HepG2 (cell line): ENCODE data around the gene MAGEA8.

Experiments used
- EZH2 ChIP-seq: conservative IDR thresholded peaks from 2 replicates; pipeline ENCODE4 v1.6.1; 2012; ENCODE audit warnings: mild to moderate bottlenecking, low read depth, low read length, moderate library complexity
- NFIC ChIP-seq: IDR thresholded peaks from 2 replicates; pipeline ENCODE4 v1.6.1; 2012; ENCODE audit warnings: mild to moderate bottlenecking, low read length, inconsistent platforms
- ZNF160 ChIP-seq: sonication (generic); formaldehyde crosslinking; IDR thresholded peaks from 2 replicates; pipeline ENCODE4 v1.8.0; 2022; ENCODE audit warnings: mild to moderate bottlenecking, inconsistent platforms, missing genetic modification reagents
- ZNF224 ChIP-seq: sonication (generic); formaldehyde crosslinking; IDR thresholded peaks from 2 replicates; pipeline ENCODE4 v1.5.0; 2020; ENCODE audit warnings: mild to moderate bottlenecking, missing genetic modification reagents
- ZNF225 ChIP-seq: sonication (generic); formaldehyde crosslinking; IDR thresholded peaks from 2 replicates; pipeline ENCODE4 v1.4.0; 2020; ENCODE audit warnings: mild to moderate bottlenecking, missing genetic modification reagents
- TF ChIP-seq, protein P1 (sequence below), 2 experiments: sonication (generic) in 1 of 2; formaldehyde crosslinking in 1 of 2; IDR thresholded peaks; 2 replicates each; pipeline versions ENCODE4 v1.4.0 to v1.6.1; 2018 to 2020; ENCODE audit warnings: missing genetic modification reagents in 2 of 2, borderline replicate concordance in 1 of 2, low read depth in 1 of 2, mild to moderate bottlenecking in 1 of 2, missing biosample characterization in 1 of 2
- TF ChIP-seq, protein P2 (sequence below): sonication (generic); formaldehyde crosslinking; IDR thresholded peaks from 2 replicates; pipeline ENCODE4 v1.4.0; 2020; ENCODE audit warnings: missing genetic modification reagents

- TF ChIP-seq NFIC (no peak), EZH2 (no peak), ZNF160 (CRISPR knock-in tag) (no peak), ZNF224 (CRISPR knock-in tag) (no peak), ZNF225 (no peak)
- TF ChIP-seq, protein P1, sequence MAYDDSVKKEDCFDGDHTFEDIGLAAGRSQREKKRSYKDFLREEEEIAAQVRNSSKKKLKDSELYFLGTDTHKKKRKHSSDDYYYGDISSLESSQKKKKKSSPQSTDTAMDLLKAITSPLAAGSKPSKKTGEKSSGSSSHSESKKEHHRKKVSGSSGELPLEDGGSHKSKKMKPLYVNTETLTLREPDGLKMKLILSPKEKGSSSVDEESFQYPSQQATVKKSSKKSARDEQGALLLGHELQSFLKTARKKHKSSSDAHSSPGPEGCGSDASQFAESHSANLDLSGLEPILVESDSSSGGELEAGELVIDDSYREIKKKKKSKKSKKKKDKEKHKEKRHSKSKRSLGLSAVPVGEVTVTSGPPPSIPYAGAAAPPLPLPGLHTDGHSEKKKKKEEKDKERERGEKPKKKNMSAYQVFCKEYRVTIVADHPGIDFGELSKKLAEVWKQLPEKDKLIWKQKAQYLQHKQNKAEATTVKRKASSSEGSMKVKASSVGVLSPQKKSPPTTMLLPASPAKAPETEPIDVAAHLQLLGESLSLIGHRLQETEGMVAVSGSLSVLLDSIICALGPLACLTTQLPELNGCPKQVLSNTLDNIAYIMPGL (CRISPR knock-in tag; IDR thresholded peaks at IDR 0.05; ENCODE audit: borderline replicate concordance in 1 of 2, low read depth in 1 of 2), result no peak
- TF ChIP-seq, protein P2, sequence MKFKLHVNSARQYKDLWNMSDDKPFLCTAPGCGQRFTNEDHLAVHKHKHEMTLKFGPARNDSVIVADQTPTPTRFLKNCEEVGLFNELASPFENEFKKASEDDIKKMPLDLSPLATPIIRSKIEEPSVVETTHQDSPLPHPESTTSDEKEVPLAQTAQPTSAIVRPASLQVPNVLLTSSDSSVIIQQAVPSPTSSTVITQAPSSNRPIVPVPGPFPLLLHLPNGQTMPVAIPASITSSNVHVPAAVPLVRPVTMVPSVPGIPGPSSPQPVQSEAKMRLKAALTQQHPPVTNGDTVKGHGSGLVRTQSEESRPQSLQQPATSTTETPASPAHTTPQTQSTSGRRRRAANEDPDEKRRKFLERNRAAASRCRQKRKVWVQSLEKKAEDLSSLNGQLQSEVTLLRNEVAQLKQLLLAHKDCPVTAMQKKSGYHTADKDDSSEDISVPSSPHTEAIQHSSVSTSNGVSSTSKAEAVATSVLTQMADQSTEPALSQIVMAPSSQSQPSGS (CRISPR knock-in tag), result no peak
Measured at GRCh38 chrX:149865390-149865789, 15.6 kb upstream of the MAGEA8 start.
